Kidney tubule cell (primary cell): ENCODE measurements around the gene IFRD2.
"Not testable (repeated sequence)": the region's sequence is repeated elsewhere in the genome, so short reads cannot be mapped to it uniquely, and the experiment has no call there.

Source experiments
- DNase-seq: peaks from one replicate; pipeline ENCODE4 v3.0.0-alpha.2; 2018; ENCODE audit warnings: low spot score

The IFRD2 gene

GRCh38 chr3:50286322-50287227 is 5.7 kb downstream of the IFRD2 start:
- DNase-seq, result no peak

- DNase-seq, result not testable (repeated sequence)
These were observed 8.1 kb downstream of the IFRD2 start for GRCh38 chr3:50284121-50284520.

DNA sequence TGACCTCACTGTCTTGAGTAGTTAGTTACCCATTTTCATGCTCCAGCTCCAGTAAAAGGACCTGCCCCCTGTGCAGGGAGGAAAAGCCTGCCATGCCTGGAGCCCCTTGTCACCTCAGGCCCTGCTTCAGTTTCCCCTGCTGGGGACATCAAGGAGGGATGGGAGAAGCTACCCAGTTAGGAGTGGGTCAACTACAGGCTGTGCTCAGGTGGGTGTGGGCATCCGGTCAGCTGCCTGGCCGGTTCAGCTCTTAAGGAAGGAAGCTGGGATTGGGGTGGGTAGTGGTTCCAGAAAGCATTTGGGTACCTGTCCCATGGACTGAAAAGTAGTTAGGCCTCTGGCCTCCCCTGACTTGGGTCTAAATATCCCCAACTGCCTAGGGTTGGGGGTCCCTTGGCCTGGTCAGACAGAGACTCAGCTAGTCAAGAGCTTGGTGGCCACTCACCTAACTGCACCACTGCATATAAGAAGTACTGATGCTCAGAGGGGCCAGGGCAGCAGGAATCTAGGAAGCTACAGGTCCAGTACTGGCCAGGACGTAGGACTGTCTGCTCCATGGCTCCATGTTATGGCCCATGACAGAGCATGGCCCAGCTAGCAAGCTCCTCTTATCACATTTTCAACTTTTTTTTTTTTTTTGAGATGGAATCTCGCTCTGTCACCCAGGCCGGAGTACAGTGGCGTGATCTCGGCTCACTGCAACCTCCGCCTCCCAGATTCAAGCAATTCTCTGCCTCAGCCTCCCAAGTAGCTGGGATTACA is 12.8 kb downstream of the IFRD2 start:
- no peak for DNase-seq

DNA sequence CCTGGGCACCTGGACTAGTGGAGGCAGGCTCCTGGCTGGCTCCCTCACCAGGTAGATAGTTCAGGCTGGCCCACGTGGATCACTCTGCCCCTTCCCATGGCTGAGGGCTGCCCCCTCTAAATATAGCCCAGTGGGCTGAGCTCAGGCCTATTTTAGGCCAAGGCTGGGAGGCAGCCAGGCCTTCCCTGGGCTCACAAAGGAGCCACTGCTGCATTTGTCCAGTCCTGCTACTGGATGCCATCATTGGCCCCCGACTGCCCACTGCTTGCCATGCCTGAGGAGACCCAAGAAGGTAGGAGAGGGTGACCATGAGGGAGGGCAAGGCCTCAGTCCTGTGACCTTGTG is 13.4 kb downstream of the IFRD2 start, which contains the start of gene LSMEM2:
Gene LSMEM2, plus strand, starts transcription at position 208 of the 345 bp plus-strand sequence. Its CDS starts 27 bp downstream, at position 235.
- DNase-seq, result no peak

- DNase-seq, result no peak
These were observed 13.9 kb downstream of the IFRD2 start for GRCh38 chr3:50278123-50278879.

- DNase-seq, result no peak
These were observed 15.5 kb downstream of the IFRD2 start for GRCh38 chr3:50276762-50277101.

DNA sequence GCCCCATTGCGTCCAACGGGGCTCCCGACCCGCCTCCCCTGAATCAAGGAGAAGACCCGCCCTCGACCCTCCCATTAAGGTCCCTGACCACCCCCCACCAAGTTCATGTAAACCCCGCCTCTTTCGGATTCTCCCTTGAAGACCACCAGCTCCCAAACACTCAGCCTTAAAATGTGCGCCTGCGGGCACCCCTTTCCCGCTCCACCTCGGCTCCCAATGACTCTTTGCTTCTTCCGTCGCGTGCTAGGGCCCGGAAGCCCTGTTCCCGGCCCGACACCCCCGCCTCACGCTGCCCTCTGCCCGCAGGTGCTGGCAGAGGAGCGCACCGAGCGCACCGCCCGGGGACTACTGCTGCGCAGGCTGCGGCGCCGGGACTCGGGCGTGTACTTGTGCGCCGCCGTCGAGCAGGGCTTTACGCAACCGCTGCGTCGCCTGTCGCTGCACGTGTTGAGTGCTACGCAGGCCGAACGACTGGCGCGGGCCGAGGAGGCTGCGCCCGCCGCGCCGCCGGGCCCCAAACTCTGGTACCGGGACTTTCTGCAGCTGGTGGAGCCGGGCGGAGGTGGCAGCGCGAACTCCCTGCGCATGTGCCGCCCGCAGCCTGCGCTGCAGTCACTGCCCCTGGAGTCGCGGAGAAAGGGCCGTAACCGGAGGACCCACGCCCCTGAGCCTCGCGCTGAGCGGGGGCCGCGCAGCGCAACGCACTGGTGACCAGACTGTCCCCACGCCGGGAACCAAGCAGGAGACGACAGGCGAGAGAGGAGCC is 16.1 kb downstream of the IFRD2 start:
- DNase-seq, result no peak

- no peak for DNase-seq
These were observed 16.9 kb downstream of the IFRD2 start for GRCh38 chr3:50275141-50275995.

DNA sequence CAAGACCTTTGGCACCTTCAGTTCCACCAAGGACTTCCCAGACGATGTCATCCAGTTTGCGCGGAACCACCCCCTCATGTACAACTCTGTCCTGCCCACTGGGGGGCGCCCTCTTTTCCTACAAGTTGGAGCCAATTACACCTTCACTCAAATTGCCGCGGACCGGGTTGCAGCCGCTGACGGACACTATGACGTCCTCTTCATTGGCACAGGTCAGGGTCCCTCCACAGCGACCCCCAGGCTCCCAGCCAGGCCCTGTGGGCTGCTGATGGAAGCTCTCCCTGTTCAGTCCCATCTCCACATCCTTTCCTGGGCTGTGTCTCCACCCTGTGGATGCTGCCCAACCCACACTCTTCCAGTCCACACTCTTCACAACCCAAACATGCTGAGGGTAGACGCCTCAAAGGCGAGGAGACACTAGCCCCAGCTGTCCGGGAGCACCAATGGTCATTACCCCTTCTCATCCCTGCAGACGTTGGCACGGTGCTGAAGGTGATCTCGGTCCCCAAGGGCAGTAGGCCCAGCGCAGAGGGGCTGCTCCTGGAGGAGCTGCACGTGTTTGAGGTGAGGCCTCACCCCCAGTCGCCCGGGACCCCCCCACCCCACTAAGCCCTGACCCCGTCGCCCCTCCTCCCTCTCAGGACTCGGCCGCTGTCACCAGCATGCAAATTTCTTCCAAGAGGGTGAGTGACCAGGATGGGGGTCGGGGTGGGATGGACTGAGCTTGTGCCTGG is 17.7 kb downstream of the IFRD2 start:
- DNase-seq, result peak; percentile 66

DNA sequence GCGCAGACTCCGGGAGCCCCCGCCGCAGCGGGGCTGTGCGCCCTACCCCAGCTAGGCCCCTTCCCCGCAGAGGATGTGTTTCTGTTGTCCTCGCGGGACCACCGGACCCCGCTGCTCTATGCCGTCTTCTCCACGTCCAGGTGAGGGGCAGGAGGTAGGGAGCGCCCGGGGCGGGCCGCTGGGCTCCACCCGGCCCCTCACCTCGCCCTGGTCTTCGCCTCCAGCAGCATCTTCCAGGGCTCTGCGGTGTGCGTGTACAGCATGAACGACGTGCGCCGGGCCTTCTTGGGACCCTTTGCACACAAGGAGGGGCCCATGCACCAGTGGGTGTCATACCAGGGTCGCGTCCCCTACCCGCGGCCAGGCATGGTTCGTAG is 18.6 kb downstream of the IFRD2 start:
- DNase-seq, result no peak

- peak; percentile 89 for DNase-seq
These were observed 19.1 kb downstream of the IFRD2 start for GRCh38 chr3:50272911-50273688.

- DNase-seq, result peak; percentile 70
These were observed 19.7 kb downstream of the IFRD2 start for GRCh38 chr3:50272538-50272910.

GRCh38 chr3:50271314-50271936 is 20.8 kb downstream of the IFRD2 start:
- no peak for DNase-seq

- DNase-seq, result no peak
These were observed 21.6 kb downstream of the IFRD2 start for GRCh38 chr3:50270422-50271224.

GRCh38 chr3:50269977-50270413 is 22.2 kb downstream of the IFRD2 start:
- DNase-seq, result peak; percentile 75

DNA sequence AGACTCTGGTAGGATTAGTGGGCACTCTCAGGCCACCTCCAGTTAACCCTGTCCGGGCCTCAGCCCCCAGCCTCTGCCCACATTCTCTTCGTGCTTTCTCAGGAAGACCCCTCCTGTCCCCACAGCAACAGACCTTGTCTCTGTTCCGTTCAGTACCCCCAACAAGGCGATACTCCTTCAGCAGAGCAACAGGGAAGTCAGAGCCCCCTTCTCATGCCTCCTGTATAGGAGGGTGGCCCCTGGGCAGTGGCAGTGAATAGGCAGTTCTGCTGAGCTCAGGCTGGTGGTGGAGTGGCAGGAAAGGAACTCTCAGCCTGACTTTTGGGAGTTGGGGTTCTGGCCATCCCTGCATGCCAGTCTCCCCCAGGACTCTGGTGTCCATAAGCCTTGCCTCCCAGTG is 22.8 kb downstream of the IFRD2 start:
- DNase-seq, result no peak

- peak; percentile 84 for DNase-seq
These were observed 23.4 kb downstream of the IFRD2 start, which contains the start of gene SEMA3B for GRCh38 chr3:50268703-50269451. TSS of gene SEMA3B (plus strand) at chr3:50269147. CDS start at chr3:50269241, 94 bp downstream.
